GM18907 (cell line): ENCODE measurements around the gene AVPR2.

ENCODE experiments used
- ATAC-seq: cut with Tn5 transposase; IDR thresholded peaks from one replicate; pipeline ENCODE4 v1.9.1; 2021; ENCODE audit warnings: mild to moderate bottlenecking, moderate library complexity; ENCODE audit not compliant: unreplicated experiment

AVPR2 gene

DNA sequence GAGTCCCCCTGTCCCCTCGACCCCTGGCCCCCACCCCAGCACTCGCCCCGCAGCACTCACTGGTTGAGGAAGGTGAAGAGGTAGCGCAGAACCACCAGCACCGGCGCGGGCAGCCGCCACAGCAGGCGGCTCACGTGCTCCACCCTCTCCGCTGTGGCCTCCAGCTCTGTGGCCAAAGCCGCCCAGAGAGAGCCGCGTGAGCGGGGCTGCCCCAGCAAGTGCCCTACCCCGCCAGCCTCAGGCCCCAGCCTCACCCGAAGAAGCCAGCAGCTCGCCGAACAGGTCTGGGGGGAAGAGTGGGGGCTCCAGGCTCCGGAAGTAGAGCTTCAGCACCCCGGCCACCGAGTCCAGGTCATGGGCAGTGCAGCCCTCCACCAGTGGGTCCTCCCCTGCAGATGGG lies 6.0 kb downstream of the AVPR2 start:
- no peak for ATAC-seq

DNA sequence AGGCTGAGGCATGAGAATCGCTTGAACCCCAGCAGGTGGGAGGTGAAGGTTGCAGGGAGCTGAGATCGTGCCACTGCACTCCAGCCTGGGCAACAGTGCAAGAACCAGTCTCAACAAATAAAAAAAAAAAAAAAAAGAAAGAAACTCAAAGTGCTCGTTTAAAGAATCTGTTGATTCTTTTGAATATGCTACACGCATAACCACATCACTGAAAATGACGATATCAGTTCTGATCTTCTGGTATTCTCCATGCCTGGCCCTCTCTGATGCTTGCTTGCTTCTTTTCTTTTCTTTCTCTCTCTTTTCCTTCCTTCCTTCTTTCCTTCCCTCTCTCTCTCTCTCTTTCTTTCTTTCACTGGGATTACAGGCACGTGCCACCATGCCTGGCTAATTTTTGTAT lies 7.3 kb downstream of the AVPR2 start:
- no peak for ATAC-seq

DNA sequence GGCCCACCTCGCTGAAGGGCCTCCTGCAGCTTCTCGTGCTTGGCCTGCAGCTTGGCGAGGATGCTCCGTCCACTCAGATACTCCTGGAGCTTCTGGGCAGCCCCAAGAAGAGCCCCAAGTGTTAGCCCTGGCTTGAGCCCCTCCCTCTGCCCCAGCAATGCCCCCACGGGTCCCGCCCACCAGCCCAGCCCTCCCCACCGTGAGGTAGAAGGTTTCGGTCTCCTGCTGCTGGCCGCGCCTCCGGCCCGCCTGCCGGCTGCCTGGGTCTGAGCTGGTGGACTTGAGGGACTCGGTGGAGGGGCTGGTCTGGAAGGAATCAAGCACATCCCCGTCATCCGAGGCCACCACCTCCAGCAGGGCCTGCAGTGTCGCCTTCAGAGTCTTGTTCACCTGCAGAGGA lies 8.7 kb downstream of the AVPR2 start:
- no peak for ATAC-seq

DNA sequence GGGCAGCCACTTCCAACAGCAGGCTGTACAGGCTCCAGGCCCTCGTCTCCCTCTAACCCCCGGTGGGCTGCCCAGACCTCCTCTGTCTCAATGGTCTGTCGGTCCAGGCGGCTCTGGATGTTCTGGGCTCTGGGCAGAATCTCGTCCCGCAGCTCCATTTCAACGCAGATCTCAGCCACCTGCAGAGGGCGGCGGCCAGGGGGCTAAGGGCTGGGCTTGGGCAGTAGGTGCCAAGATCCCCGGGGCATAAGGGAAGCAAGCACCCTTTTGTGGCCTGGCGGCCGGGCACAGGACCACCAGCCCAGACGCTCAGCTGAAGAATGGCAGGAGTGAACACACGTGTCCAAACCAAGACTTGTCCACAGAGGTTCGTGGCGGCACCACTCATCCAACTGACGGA lies 9.2 kb downstream of the AVPR2 start:
- no peak for ATAC-seq

DNA sequence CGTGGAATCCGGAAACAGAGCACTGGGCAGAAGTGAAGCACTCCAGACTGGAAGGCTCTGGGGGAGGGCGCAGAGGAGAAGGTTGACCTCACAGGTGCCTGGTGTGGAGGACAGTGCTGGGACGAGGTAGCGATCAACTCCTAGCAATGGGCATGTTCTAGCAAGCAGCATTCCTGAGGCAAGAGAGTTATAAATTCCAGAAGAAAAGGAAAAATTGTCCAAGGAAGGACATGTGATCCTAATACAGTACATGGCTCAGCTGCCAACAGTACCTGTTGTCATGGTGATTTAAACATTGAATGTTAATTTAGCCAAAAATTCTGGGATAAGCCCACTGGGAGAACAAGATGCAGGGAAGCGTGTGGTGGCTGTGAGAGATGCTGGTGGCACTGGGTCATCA lies 13.4 kb downstream of the AVPR2 start:
- no peak for ATAC-seq

DNA sequence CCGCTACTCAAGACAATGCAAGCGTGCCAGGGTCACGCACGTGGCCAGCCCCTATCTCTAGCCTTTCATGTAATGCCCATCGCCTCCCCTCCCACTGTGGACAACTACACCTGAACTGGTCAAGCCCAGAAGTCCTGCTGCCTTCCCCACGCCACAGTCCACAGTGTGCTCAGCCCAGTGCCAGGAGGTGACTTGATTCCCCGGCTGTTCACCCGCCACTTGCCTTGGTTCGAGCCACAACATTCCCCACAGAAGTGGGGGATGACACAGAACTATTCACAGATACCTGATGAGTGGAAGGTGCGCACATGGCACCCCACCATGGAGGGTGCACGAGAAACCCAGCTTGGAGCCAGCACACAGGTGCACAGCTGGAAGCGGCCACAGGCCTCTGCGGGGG lies 14.8 kb downstream of the AVPR2 start:
- no peak for ATAC-seq

DNA sequence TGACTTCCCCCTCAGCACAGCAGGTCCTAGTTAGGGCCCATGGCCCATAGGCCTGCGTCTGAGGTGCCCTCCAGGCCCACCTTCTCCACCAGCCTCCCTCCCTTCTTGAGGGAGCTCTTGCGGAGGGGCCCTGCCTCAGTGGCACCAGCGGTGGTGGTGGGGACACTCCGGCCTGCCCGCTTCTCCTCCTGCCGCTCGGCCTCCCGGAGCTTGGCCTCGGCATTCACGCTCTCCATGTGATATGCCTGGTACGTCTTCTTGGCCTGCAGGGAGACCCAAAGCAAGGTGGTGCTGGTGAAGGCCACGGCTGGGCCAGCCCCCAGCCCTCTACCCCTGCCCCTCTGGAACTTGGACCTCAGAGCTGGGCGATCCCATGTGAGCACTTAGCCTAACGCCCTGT lies 16.1 kb downstream of the AVPR2 start:
- ATAC-seq = no peak

DNA sequence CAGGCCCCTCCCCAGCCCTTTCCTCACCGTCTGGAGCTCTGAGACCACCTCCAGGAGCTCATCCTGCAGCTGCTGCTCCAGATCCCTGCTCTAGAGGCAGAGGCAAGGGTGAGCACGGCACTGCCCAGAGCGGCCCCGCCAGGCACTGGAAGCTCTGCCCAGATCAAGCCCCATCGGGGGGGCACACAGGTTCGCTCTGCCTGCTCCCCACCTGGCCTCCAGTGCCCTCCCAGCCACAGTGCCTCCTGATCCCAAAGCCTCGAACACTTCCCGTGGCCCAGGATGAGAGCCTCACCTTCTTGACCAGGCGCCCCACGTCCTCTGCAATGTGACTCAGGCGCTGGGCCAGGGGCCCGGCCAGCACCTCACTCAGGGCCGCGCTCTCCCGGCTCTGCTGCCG lies 16.6 kb downstream of the AVPR2 start:
- no peak for ATAC-seq

DNA sequence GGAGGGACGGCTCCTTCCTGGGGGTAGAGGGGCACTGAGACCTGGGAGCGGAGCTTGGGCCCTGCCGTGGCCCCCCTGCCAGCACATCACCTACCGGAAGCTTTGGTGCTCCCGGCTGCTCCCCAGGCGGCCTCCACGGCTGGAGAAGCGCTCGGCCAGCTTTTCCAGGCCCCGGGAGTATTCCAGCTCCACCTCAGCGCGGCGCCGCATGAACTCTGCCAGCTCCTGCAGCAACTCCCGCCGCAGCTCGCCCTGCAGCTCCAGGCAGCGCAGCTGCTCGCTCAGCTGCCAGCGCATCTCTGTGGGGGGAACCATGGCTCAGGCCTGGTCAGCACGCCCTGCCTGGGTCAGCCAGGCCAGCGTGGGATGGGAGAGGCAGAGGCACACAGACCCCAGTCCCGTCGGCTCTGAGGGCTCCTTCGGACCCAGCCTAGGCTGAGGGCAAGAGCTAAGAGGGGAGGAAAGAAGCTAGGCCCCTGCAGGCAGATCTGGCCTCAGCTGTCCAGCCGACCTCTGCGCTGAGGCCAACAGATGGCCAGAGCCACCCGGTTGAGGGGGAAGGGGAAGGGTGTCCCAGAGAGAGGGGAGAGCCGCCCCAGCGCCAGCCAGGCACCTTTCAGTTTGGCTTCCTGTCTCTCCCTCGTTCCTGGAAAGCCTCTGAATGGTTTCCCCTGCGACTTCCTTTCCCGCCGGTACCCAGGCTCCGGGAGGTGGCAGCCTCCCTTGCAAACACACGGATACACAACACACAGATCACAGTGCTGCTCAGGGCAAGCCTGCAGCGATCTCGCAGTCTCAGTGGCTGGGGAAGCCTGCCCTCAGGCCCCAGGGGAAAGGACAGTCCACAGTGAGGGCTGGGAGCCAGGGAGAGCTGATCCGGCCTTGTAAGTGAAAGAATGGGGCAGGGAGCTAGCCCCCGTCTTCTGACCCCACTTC lies 17.3 kb downstream of the AVPR2 start:
- no peak for ATAC-seq

DNA sequence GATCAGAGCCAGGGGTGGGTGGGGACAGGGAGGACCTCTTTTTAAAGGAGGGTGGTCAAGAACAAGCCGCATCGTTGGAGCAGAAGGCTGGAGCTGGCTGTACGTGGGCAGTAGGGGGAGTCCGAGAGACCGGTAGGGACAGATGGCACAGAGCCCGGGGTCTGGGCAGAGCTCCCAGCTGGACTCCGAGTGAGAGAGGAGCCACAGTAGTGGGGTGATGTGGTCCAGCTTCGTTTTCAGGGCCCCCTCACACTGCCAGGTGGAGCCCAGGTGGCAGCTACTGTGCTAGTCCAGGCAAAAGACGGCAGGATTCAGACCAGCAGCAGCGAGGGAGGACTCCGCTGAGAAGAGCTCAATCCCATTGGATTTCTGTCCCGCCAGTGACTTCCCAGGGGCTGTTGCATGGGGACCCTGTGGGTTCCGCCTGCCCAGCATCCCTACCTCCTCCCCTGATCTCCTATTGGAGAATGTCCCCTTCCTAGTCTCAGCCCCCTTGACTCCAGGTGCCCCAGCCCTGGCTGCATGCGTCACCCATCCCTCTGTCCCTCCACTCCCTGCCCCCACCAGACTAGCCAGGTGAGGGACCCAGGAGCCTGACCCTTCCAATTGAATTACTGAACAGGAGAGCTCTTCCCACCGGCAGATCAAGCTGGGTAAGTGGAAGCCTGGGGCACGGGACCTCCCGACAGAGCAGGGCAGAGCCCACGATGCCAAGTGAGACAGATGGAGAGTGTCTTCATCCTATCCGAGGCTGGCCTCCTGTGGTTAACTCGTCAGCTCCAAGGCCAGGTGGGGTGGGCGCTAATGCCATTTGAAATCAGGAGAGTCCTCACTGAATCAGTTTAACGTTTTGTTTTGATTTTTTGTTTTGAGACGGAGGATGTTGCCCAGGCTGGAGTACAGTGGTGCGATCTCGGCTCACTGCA lies 18.7 kb downstream of the AVPR2 start:
- ATAC-seq = no peak

DNA sequence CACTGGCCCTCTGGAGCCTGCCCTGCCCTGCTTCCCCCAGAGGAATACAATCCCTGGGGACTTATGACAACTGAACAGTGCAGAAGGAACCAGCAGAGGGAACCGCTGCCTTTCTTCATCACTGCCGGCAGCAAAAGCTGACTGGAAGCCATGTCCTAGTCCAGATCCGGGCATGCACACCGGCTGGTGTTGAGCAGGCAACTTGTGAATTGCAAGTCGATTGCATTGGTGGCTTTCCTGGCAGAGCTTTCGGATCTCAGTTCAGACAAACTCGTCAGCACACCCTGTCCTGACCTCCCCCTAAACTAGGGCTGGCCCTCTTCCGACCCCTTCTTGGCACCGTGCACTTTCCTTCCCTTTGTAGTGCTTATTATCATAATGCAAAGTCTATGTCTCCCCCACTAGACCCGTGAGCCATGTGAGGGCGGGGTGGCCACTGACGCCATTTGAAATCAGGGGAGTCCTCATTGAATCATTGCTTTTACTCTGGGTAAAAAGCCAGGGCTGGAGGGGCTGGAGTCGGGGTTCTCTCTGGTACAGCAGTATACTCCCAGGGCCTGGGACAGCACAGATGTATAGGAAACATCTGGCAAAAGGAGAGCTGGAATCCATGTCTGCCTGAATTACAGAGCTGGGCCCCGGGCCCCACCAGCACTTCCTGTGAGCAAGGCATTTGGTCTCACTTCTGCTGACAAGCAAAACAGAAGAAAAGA lies 19.8 kb downstream of the AVPR2 start:
- no peak for ATAC-seq

DNA sequence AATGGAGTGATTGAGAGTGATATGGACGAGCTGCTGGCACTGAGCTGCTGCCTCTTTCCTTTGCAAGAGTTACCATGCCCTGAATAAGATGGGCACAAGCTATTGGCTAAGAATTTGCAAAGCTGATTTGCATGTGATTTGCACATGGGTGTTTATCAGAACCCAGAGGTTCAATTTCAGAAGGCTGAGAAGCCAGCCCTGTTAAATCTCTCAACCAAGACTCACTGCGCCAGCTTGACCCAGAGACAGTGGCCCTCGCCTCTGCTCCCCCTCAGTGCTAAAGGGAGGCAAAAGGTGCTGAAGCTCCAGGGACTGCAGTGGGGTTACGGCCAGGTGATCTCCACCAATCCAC lies 20.9 kb downstream of the AVPR2 start:
- no peak for ATAC-seq

DNA sequence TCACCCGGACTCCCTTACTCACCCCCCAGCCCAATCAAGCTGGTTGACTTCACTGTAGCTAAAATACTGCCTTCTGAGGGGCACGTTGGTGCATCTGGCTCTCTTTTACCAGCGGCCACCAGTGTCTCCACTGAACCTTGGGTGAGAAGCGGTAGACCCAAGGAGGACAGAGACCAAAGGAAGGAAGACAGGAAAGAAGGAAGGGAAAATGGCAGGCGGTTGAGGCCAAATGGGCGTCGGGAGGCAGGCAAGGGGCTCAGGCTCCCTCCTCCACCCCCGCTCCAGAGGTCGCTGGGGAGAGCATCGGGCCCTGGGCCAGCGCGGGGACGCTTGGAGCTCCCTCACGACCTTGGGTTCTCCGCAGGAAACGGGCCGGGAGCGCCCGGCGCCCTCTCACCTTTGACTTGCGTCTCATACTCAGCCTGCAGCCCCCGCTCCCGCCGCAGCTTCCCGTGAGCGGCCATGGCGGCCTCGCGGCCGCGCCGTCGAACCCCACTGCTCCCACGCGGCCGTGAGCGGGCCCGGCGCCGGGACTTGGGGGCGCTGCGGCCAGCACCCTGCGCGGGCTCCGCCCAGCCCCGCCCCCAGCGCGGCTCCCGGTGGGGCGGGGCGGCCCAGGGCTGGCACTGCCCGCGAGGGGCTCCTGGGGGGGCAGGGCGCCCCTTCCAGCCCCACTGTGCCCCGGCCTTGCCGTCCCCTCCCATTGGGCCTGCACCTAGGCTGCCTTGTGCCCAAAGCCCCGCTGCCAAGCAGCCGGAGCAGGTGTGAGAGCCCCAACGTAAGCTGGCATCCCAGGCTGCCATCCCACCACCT lies 21.5 kb downstream of the AVPR2 start, which contains the start of gene ARHGAP4:
TSS of gene ARHGAP4 (minus strand) at position 526 of the 813 bp plus-strand sequence. CDS start at position 464, 62 bp downstream.
- no peak for ATAC-seq

DNA sequence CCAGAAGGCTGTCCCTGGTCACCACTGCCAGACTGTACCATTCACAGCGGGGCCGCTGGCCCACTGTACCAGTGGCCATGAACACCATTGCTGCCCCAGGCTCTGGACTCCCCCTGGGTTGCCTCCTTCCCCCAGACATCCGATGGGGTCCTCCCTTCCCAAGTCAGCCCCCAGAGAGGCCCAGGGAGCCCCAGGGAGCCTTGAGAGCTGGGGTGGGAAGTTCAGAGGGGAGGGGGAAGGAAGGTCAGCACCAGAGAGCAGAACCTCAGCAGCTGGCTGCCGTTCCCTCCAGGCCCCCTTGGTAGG lies 22.0 kb downstream of the AVPR2 start:
- peak; percentile 1 for ATAC-seq

DNA sequence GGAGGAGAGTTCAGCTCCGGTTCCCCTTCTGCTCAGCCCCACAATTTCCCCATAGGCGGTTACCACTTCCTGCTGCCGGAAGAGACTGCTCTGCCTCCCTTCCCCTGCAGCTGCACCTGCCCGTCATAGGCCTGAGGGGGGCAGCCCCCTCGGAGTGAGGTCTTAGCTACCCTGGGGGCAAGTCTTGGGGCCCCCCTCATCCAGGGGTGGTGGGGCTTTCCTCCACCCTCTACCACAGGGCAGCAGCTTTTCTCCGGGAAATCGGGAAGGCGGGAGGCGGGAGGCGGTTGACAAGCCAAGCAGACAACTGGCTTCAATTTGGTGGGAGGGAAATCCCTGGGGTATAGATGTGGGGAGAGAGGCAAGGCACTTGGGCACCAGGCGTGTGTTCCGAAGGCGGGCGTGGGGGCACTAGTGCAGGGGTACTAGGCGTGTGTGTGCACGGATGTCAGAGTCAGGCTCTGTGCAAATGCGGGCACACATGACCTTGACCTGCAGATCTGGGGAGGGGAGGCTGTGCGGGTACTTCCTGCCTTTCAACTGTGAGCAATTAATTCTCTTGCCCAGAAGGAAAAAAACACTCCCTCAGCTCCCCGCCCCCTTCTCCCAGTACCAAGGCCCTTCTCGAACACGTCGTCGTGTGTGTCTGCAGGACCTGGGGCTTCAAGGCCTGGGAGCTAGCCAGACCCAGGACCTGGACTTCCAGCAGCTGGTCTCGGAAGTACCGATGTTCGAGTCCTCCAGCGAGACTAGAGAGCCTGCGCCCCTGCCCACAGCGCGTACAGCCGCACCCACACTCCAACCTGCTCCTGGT lies 22.6 kb downstream of the AVPR2 start:
- ATAC-seq = peak; percentile 57

DNA sequence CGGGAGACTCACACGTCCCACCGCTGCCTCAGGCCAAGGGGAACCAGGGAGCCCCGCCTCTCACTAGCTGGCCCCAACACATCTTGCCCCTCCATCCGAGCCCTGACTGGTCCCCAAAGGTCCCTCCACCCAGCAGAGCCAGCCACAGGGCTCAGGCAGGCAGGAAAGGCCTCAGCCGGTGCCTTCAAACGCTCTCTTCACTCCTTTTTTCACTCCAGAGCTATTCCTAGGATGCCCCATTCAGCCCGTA lies 23.1 kb downstream of the AVPR2 start:
- no peak for ATAC-seq

DNA sequence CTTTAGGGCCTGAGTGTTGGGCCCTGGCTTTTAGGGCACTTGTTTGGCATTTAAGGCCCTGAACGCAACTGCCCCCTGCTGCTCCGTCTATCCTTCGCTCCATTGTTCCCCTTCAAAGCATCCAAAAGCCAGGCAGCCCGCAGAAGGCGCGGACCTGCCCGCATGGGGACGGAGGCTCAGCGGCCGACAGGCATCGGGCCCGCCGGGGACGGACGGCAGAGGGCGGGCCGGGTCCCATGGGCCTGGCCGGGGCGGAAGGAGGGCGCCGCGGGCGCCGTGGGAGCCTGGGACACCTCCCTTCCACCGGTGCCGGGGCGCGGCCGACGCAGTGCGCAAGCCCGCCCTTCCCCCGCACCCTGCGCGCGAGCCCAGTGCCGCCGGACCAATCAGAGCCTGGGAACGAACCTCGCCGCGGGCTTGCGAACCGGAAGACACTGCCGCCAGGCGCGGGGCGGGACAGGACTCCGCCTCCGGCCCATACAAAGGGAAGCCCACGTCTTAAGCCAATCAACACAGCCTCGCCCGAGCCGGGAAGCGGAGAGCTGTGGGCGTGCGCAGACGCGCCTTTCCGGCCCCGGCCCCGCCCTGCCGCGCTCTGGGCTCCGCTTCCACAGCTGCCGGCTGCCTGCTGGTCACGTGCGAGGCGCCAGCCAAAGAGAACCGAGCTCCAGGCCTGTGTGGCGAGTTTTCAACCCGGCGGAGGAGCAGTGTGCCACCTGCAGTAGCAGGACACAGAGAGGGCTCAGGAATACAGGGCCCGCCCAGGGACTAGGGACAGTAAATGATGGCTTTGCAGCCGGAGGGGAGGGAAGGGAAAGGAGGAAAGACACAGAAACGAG lies 23.7 kb downstream of the AVPR2 start:
- peak; percentile 81 for ATAC-seq

DNA sequence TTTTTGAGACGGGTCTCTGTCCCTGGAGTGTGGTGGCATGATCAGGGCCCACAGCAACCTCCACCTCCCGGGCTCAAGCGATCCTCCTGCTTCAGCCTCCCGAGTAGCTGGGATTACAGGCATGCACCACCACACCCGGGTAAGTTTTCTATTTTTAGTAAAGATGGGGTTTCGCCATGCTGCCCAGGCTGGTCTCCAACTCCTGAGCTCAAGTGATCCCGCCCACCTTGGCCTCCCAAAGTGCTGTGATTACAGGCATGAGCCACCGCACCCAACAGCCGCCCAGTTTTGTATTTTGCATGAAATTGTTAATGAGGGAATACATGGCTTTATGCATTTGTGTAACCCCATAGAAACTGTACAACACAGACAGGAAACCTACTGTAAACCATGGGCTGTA lies 24.4 kb downstream of the AVPR2 start:
- no peak for ATAC-seq

DNA sequence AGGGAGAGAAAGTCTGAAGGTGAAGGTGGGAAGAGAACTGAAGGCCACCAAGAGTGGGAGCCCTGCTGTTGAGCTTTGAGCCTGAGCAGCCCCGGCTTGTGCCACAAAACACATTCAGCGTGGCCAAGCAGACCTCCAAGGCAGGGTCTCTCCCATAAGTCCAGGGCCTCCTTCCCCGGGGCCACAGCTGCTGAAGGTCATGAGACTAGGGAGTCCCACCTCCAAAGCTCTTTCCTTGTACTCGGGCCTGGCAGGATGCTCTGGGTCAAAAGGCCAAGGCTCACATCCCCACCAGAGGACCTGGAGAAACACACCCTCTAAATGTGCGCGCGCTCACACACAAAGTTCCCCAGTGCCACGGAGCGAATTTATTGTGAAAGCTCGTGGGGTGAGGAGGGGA lies 25.1 kb downstream of the AVPR2 start:
- ATAC-seq = no peak
